GM12878 (cell line): ENCODE measurements around the gene PLGRKT. TPM values are rescaled to one million over a fixed set of nuclear protein-coding genes. Genes with fewer than 3 reads are reported as not detected.
"Not testable (repeated sequence)": the region's sequence is repeated elsewhere in the genome, so short reads cannot be mapped to it uniquely, and the experiment has no call there.

Experiments used
- ATAC-seq: fragments of 200-7000 bp; cut with Tn5 transposase; 3 replicates; pipeline ENCODE4 v1.9.1; 2020; ENCODE audit warnings: mild to moderate bottlenecking, moderate library complexity
- BruUV-seq: library from RNA; stranded (reverse); fragments of 400-500 nt; replicated peaks from 2 replicates; lab custom pipeline; 2021; lab: Mats Ljungman, UMichigan
- CTCF ChIA-PET: fragments of 300-600 bp; sonication (Branson Sonifier 250); formaldehyde crosslinking; extraction: SDS; loops from one replicate; lab custom pipeline; 2021; ENCODE audit warnings: inconsistent platforms; lab: Yijun Ruan, JAX
- POLR2A ChIA-PET: fragments of 350-600 bp; formaldehyde crosslinking; extraction: SDS; loops from one replicate; lab custom pipeline; 2021; ENCODE audit warnings: inconsistent platforms; lab: Charles Lee
- RAD21 ChIA-PET: fragments of 300-600 bp; sonication (Branson Sonifier 250); formaldehyde crosslinking; loops from one replicate; lab custom pipeline; 2023; ENCODE audit warnings: antibody characterized with exemption; ENCODE audit not compliant: unreplicated experiment; lab: Charles Lee
- SMC1A ChIA-PET: fragments of 300-600 bp; sonication (Branson Sonifier 250); formaldehyde crosslinking; loops from one replicate; lab custom pipeline; 2023; ENCODE audit not compliant: unreplicated experiment, uncharacterized antibody; lab: Charles Lee
- DNase-seq: peaks from one replicate; pipeline ENCODE4 v3.0.0-alpha.2; 2011; ENCODE audit warnings: low read depth, low spot score
- FAIRE-seq: peaks from 3 replicates; lab custom pipeline; 2011; peaks lifted over from hg19 to GRCh38; lab: Jason Lieb, UNC
- H2AFZ ChIP-seq: 2 replicates; pipeline ENCODE4 v1.6.0; 2011; ENCODE audit warnings: low read depth, low read length, control low read depth; ENCODE audit not compliant: control insufficient read depth
- H3K27ac ChIP-seq: 2 replicates; pipeline ENCODE4 v1.5.1; 2011; ENCODE audit warnings: control low read depth; ENCODE audit not compliant: control insufficient read depth, insufficient read depth
- H3K27me3 ChIP-seq, 2 experiments: replicated peaks in 1 of 2; 2 replicates each; pipeline versions ENCODE4 v1.6.0 to v1.6.1; 2011; ENCODE audit warnings: low read length in 1 of 2; ENCODE audit not compliant: control insufficient read depth in 2 of 2, insufficient read depth in 2 of 2
- H3K36me3 ChIP-seq, 2 experiments: 2 replicates each; pipeline ENCODE4 v1.5.1; 2011; ENCODE audit warnings: low read length in 1 of 2; ENCODE audit not compliant: control insufficient read depth in 2 of 2, insufficient read depth in 2 of 2
- H3K4me1 ChIP-seq: 2 replicates; pipeline ENCODE4 v1.6.1; 2011; ENCODE audit warnings: mild to moderate bottlenecking, low read length, moderate library complexity, mixed read lengths; ENCODE audit not compliant: control insufficient read depth, insufficient read depth
- H3K4me2 ChIP-seq: 2 replicates; pipeline ENCODE4 v1.6.0; 2011; ENCODE audit warnings: control low read depth; ENCODE audit not compliant: control insufficient read depth, insufficient read depth
- H3K4me3 ChIP-seq: fragments of 200-600 bp; sonication (generic); 2 replicates; pipeline ENCODE4 v1.5.1; 2016
- H3K79me2 ChIP-seq: 2 replicates; pipeline ENCODE4 v1.6.0; 2011; ENCODE audit warnings: low read length; ENCODE audit not compliant: control insufficient read depth, insufficient read depth
- H3K9ac ChIP-seq: 2 replicates; pipeline ENCODE4 v1.8.0; 2011; ENCODE audit warnings: low read length, control low read depth, mixed read lengths; ENCODE audit not compliant: control insufficient read depth, insufficient read depth
- H3K9me3 ChIP-seq: replicated peaks from 3 replicates; pipeline ENCODE4 v1.5.1; 2011; ENCODE audit warnings: mild to moderate bottlenecking, low read length; ENCODE audit not compliant: control insufficient read depth, insufficient read depth
- H4K20me1 ChIP-seq: 2 replicates; pipeline ENCODE4 v1.6.0; 2011; ENCODE audit not compliant: control insufficient read depth, insufficient read depth
- CHD1 ChIP-seq: IDR thresholded peaks from 2 replicates; pipeline ENCODE4 v1.6.1; 2012; ENCODE audit warnings: low read depth, low read length, improper control_type of control experiment
- HSF1 ChIP-seq: fragments of 150-350 bp; IDR thresholded peaks from 2 replicates; pipeline ENCODE4 v1.6.1; 2014; ENCODE audit warnings: mild to moderate bottlenecking, low read depth, low read length
- RELB ChIP-seq: fragments of 450-650 bp; IDR thresholded peaks from 2 replicates; pipeline ENCODE4 v1.6.1; 2017; ENCODE audit warnings: low read depth, mild to moderate bottlenecking, moderate library complexity
- TCF7 ChIP-seq: IDR thresholded peaks from 2 replicates; pipeline ENCODE4 v1.6.1; 2014; ENCODE audit warnings: antibody characterized with exemption, borderline replicate concordance
- WGBS: methylation state at CpG from one replicate; pipeline ENCODE4 v1.1.6; 2016; ENCODE audit warnings: low lambda C conversion rate; ENCODE audit not compliant: insufficient replicate concordance, insufficient coverage; ENCODE audit errors: missing lambda C conversion rate; 5-methylcytosine and 5-hydroxymethylcytosine counted together
- in situ Hi-C: fragments of 300-500 bp; cut with MboI; formaldehyde crosslinking; loops from 9 replicates; pipeline ENCODE4 v1.14.3; 2018; ENCODE audit warnings: mixed read lengths
- intact Hi-C: fragments of 100-400 bp; cut with micrococcal nuclease; formaldehyde crosslinking; loops from one replicate; pipeline ENCODE4 v1.14.2; 2022; ENCODE audit not compliant: unreplicated experiment
- polyA plus RNA-seq, 11 experiments: library from polyadenylated mRNA; depleted of rRNA in 4 of 11; unstranded in 6 of 11; stranded (reverse) in 5 of 11; fragments of >200 nt; fragmentation: Nextera tagmentation in 4 of 11; fragmentation: Illumina TruSeq in 1 of 11; extraction: Ambion mirVana in 4 of 11; extraction: Trizol in 1 of 11; gene quantifications; 1 replicate in 1 of 11; 2 replicates in 10 of 11; pipeline versions ENCODE4 v1.2.1 to v1.2.3, GENCODE V29; 2011 to 2016; ENCODE audit warnings: inconsistent platforms in 2 of 11, missing spikeins in 2 of 11, low read depth in 1 of 11
- total RNA-seq, 4 experiments: library from RNA; depleted of rRNA in 3 of 4; stranded (reverse); fragments of >200 nt in 3 of 4; fragmentation: Illumina TruSeq in 1 of 4; extraction: Trizol in 1 of 4; gene quantifications; 2 replicates each; pipeline versions ENCODE4 v1.2.1 to v1.2.3, GENCODE V29; 2013 to 2021

PLGRKT gene
- total and polyA plus RNA-seq, 10 of the 15 experiments (the other 5 are each of a cell fraction or from before 2014, with no cell fraction given): 25.2 to 72.3 (median 38.4) TPM

- TF ChIP-seq TCF7 (no peak), RELB (no peak), HSF1 (no peak), CHD1 (no peak)
- TF ChIP-seq, all 136 proteins: peak for 0
Measured at GRCh38 chr9:5395428-5395827, 42.3 kb downstream of the PLGRKT start (continued).

GRCh38 chr9:5393976-5394375, 43.7 kb downstream of the PLGRKT start:
- FAIRE-seq, BruUV-seq, H3K4me1 ChIP-seq, H3K79me2 ChIP-seq, ATAC-seq, H3K9ac ChIP-seq, H3K36me3 ChIP-seq, H3K27ac ChIP-seq, DNase-seq, H3K4me2 ChIP-seq, H4K20me1 ChIP-seq, in situ Hi-C loops, H3K9me3 ChIP-seq, H3K27me3 ChIP-seq, POLR2A ChIA-PET, intact Hi-C loops, H2AFZ ChIP-seq, H3K4me3 ChIP-seq: not testable (repeated sequence)
- 100% methylated on average over 2 of the region's 2 CpGs for WGBS
- RAD21 ChIA-PET: interaction anchor here (1.0 kb wide), 1 partner anchor 36 kb away, joined by 3 read pairs; no protein-coding TSS in a partner anchor
- CTCF ChIA-PET: interaction anchor here (0.8 kb wide), 1 partner anchor 31 kb away, joined by 3 read pairs; no protein-coding TSS in a partner anchor
- SMC1A ChIA-PET: interaction anchor here (1.0 kb wide), 2 partner anchors 9 to 10 kb away, joined by 3 to 5 read pairs; no protein-coding TSS in a partner anchor
